Glomerular visceral epithelial cell (primary cell): ENCODE results near the gene KIAA0930.
A peak's percentile ranks its signal among the peaks of the same experiment; 100 is the strongest.
"Not testable (repeated sequence)": the region's sequence is repeated elsewhere in the genome, so short reads cannot be mapped to it uniquely, and the experiment has no call there.

ENCODE experiments used
- DNase-seq: peaks from one replicate; pipeline ENCODE4 v3.0.0-alpha.2; 2016; ENCODE audit errors: extremely low spot score

Gene KIAA0930

GRCh38 chr22:45200860-45201511 lies 39.7 kb downstream of the KIAA0930 start:
- DNase-seq = peak; percentile 50

GRCh38 chr22:45200230-45200629 lies 40.5 kb downstream of the KIAA0930 start:
- no peak for DNase-seq

- DNase-seq = no peak
These were observed 41.0 kb downstream of the KIAA0930 start for GRCh38 chr22:45199723-45200122.

GRCh38 chr22:45198463-45198795 lies 42.3 kb downstream of the KIAA0930 start:
- no peak for DNase-seq

- no peak for DNase-seq
These were observed 42.9 kb downstream of the KIAA0930 start for GRCh38 chr22:45197606-45198462.

GRCh38 chr22:45196926-45197605 lies 43.6 kb downstream of the KIAA0930 start:
- no peak for DNase-seq

GRCh38 chr22:45196308-45196707 lies 44.4 kb downstream of the KIAA0930 start:
- DNase-seq = no peak

GRCh38 chr22:45195616-45196015 lies 45.1 kb downstream of the KIAA0930 start:
- DNase-seq = no peak

- no peak for DNase-seq
These were observed 46.0 kb downstream of the KIAA0930 start for GRCh38 chr22:45194686-45195085.

- no peak for DNase-seq
These were observed 48.0 kb downstream of the KIAA0930 start for GRCh38 chr22:45192701-45193187.

- not testable (repeated sequence) for DNase-seq
These were observed 48.9 kb downstream of the KIAA0930 start for GRCh38 chr22:45191746-45192145.

- no peak for DNase-seq
These were observed 50.4 kb downstream of the KIAA0930 start for GRCh38 chr22:45190202-45190872.

- DNase-seq = no peak
These were observed 51.9 kb downstream of the KIAA0930 start for GRCh38 chr22:45188779-45189178.

- DNase-seq = no peak
These were observed 52.8 kb downstream of the KIAA0930 start for GRCh38 chr22:45187891-45188290.

GRCh38 chr22:45185718-45186514 lies 54.8 kb downstream of the KIAA0930 start:
- DNase-seq = no peak

GRCh38 chr22:45183974-45184373 lies 56.7 kb downstream of the KIAA0930 start:
- no peak for DNase-seq

GRCh38 chr22:45181766-45182165 lies 58.9 kb downstream of the KIAA0930 start:
- no peak for DNase-seq

- no peak for DNase-seq
These were observed 59.5 kb downstream of the KIAA0930 start for GRCh38 chr22:45181240-45181639.

- no peak for DNase-seq
These were observed 60.5 kb downstream of the KIAA0930 start for GRCh38 chr22:45180146-45180679.

- DNase-seq = no peak
These were observed 61.2 kb downstream of the KIAA0930 start for GRCh38 chr22:45179276-45180049.
